ENCODE measurements around the gene LLGL2. TPM values are rescaled to one million over a fixed set of nuclear protein-coding genes. Genes with fewer than 3 reads are reported as not detected.

The LLGL2 gene
- total RNA-seq, 5 donors from 2014 or later (not counting 1 experiment from before 2014, with no cell fraction given), result 31.2 to 75.7 (median 53.4) TPM

DNA sequence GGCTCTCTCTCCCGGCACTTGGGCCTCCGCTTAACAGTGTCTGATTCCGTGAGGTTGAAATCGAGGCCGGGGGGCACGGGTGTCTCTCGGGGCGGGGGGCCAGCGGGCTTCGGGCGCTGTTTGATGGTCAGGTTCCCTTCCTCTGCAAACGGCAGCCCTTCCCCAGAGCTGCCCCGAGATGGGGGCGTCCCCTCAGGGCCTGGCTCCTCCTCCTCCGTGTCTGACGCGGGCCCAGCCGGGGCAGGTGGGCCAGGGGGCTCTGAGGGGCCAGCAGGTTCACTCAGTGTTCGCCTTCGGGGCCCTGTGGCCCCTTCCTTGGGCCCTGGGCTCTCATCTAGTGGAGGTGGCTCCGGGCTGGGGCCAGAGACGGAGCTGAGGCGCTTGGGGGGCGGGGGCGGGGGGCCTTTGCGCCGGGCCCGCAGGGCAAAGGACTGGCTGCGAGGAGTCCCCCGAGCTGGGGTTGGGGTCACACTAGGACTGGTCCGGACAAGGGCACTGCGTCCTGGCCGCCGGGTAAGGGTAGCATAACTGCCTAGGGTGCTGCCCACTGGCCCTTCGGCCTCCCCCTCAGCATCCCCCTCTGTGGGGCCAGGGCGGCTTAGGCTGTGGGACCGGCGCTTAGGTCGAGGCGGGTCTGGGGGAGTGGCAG lies 23.3 kb upstream of the LLGL2 start:
- H3K4me1 Mint-ChIP-seq, result peaks cover 2 to 8% (median 7%) of the 10 kb centered on the region in 3 donors
- H3K27ac ChIP-seq (ENCODE audit: low read length), result no peak overlapping the region
- H3K36me3 ChIP-seq (ENCODE audit: control insufficient read depth in 2 of 2, extremely low read depth in 1 of 2, insufficient read depth in 1 of 2, low read length in 1 of 2), result peaks cover 7 to 12% of the 10 kb centered on the region in 2 donors

DNA sequence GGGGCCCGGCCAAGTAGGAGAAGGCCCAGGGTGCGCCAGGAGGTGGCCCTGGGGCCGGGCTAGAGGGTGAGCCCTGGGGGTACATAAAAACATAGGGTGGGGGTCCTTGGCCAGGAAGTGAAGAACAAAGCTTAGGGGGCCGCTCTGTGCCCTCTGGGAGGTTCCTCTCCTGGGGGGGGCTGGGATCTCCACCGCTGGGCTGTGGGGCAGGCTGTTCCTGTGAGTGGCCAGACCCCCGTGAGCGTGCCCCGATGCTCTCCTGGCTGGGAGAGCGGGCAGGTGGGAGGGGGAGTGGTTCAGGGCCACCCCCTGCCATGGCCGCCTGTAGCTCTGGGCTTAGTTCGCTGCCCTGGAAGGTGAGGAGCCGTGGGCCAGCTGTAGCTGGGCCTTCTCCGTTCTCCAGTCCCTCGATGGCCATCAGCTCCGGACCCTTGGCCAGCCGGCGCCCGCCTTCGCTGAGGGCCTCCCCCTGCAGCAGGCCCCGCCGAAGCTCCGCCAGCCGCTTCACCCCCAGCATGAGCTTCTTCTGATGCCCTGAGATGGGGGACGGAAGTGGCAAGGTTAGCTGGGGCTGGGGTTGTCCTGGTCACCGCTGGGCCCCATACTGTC lies 22.7 kb upstream of the LLGL2 start:
- WGBS (ENCODE audit: insufficient coverage), result 96% methylated on average over 21 of the region's 25 CpGs
- ChIA-PET POLR2A (no interaction called here), CTCF (interaction anchor here in 1 of 2 donors (0.5 kb wide), 1 partner anchor 154 kb away, joined by 11 read pairs; no protein-coding TSS in a partner anchor)
- DNase-seq (no peak), ATAC-seq (replicated peaks in 1 of 4) (no peak)
- Histone ChIP-seq H3K36me3 (ENCODE audit: control insufficient read depth in 2 of 2, extremely low read depth in 1 of 2, insufficient read depth in 1 of 2, low read length in 1 of 2) (peaks cover 7 to 10% of the 10 kb centered on the region in 2 donors), H3K4me3 (ENCODE audit: control insufficient read depth in 1 of 2, extremely low read depth in 1 of 2, low read length in 1 of 2) (no peak overlapping the region), H3K27me3 (replicated peaks in 1 of 2; ENCODE audit: control insufficient read depth in 2 of 2, extremely low read depth in 1 of 2, insufficient read depth in 2 of 2, low read length in 1 of 2) (peaks cover 0 to 17% of the 10 kb centered on the region in 2 experiments), H3K9me3 (no peaks in the 10 kb centered on the region), H3K27ac (ENCODE audit: low read length) (no peak overlapping the region), H3K4me1 (ENCODE audit: control insufficient read depth in 1 of 2, extremely low read depth in 1 of 2, insufficient read depth in 2 of 2, low read length in 2 of 2) (peaks cover 2 to 24% of the 10 kb centered on the region in 2 experiments)
- no peak overlapping the region for H3K4me3 Mint-ChIP-seq
- H3K4me1 Mint-ChIP-seq, result peaks cover 0 to 4% (median 3%) of the 10 kb centered on the region in 3 donors
- no peak overlapping the region for H3K27ac Mint-ChIP-seq
- peaks cover 7% of the 10 kb centered on the region for H3K36me3 Mint-ChIP-seq
- no peaks in the 10 kb centered on the region for H3K9me3 Mint-ChIP-seq
- no peaks in the 10 kb centered on the region for H3K27me3 Mint-ChIP-seq

More for the DNA sequence above, 23.3 kb upstream of the LLGL2 start:
- peaks cover 0 to 11% of the 10 kb centered on the region in 2 experiments for H3K27me3 ChIP-seq (replicated peaks in 1 of 2; ENCODE audit: control insufficient read depth in 2 of 2, extremely low read depth in 1 of 2, insufficient read depth in 2 of 2, low read length in 1 of 2)
- H3K4me1 ChIP-seq (ENCODE audit: control insufficient read depth in 1 of 2, extremely low read depth in 1 of 2, insufficient read depth in 2 of 2, low read length in 2 of 2), result peaks cover 2 to 26% of the 10 kb centered on the region in 2 experiments
- no peak overlapping the region for H3K4me3 ChIP-seq (ENCODE audit: control insufficient read depth in 1 of 2, extremely low read depth in 1 of 2, low read length in 1 of 2)
- H3K27me3 Mint-ChIP-seq, result no peaks in the 10 kb centered on the region
- H3K27ac Mint-ChIP-seq, result no peak overlapping the region
- POLR2A ChIA-PET, result no interaction called here
- DNase-seq (no peak), ATAC-seq (replicated peaks in 1 of 4) (no peak)
- H3K9me3 ChIP-seq, result no peaks in the 10 kb centered on the region
- WGBS (ENCODE audit: insufficient coverage), result 93% methylated on average over 28 of the region's 40 CpGs
- CTCF ChIA-PET, result interaction anchor here in 1 of 2 donors (0.5 kb wide), 1 partner anchor 155 kb away, joined by 11 read pairs; no protein-coding TSS in a partner anchor
- H3K9me3 Mint-ChIP-seq, result no peaks in the 10 kb centered on the region
- peaks cover 10% of the 10 kb centered on the region for H3K36me3 Mint-ChIP-seq
- H3K4me3 Mint-ChIP-seq, result no peak overlapping the region

DNA sequence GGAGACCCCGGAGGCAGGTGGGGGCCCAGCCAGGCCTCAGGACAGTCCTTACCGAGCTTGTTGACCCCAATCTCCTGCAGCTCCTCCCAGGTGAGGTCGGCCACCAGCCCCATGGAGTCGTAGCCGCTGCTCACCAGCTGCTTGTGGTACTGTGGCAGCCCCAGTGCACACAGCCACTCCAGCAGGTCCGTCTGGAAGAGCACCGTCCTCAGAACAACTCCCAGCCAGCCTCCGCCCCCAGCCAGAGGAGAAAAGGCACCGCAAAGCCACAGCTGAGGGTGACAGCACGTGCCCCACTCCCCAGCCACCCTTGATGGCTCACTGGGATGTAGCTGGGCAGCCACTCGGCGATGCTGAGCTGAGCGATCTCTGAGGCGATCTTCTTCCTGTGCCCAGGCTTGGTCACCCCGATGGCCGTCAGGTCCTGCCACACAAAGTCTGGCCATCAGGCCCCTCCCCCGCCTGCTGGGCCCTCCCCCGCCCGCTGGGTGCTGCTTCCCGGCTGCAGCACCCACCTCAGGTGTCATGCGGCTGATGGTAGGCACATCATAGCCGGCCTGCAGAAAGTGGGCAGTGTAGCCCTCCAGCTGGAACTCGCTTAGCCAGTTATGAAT lies 22.1 kb upstream of the LLGL2 start:
- CTCF ChIA-PET, result no interaction called here
- Histone ChIP-seq H3K9me3 (no peaks in the 10 kb centered on the region), H3K4me1 (ENCODE audit: control insufficient read depth in 1 of 2, extremely low read depth in 1 of 2, insufficient read depth in 2 of 2, low read length in 2 of 2) (peaks cover 0 to 18% of the 10 kb centered on the region in 2 experiments), H3K36me3 (ENCODE audit: control insufficient read depth in 2 of 2, extremely low read depth in 1 of 2, insufficient read depth in 1 of 2, low read length in 1 of 2) (peaks cover 5 to 7% of the 10 kb centered on the region in 2 donors), H3K27ac (ENCODE audit: low read length) (no peak overlapping the region), H3K4me3 (ENCODE audit: control insufficient read depth in 1 of 2, extremely low read depth in 1 of 2, low read length in 1 of 2) (no peak overlapping the region), H3K27me3 (replicated peaks in 1 of 2; ENCODE audit: control insufficient read depth in 2 of 2, extremely low read depth in 1 of 2, insufficient read depth in 2 of 2, low read length in 1 of 2) (peaks cover 0 to 18% of the 10 kb centered on the region in 2 experiments)
- no peak overlapping the region for H3K4me3 Mint-ChIP-seq
- no peak for DNase-seq
- POLR2A ChIA-PET, result no interaction called here
- 84% methylated on average over 19 of the region's 23 CpGs for WGBS (ENCODE audit: insufficient coverage)
- no peaks in the 10 kb centered on the region for H3K4me1 Mint-ChIP-seq
- no peaks in the 10 kb centered on the region for H3K9me3 Mint-ChIP-seq
- peaks cover 7% of the 10 kb centered on the region for H3K36me3 Mint-ChIP-seq
- ATAC-seq (replicated peaks in 1 of 4), result no peak
- H3K27me3 Mint-ChIP-seq, result no peaks in the 10 kb centered on the region
- H3K27ac Mint-ChIP-seq, result no peak overlapping the region

DNA sequence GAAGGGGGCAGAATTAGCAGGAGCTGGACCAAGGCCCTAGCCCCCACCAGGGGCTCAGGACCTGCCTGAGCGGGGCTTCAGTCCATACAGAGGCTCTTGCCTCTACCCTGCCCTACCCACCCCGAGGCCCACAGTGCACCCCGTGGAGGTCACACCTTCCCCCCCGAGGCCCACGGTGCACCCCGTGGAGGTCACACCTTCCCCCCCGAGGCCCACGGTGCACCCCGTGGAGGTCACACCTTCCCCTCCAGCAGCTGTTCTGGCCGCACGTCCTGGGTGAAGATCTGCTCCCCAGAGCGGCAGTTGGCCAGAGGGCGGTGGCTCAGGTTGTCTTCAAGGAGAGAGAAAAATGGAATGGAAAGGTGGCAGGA lies 21.5 kb upstream of the LLGL2 start:
- Mint-ChIP-seq H3K27me3 (no peaks in the 10 kb centered on the region), H3K27ac (no peak overlapping the region), H3K36me3 (peaks cover 3% of the 10 kb centered on the region), H3K4me1 (no peaks in the 10 kb centered on the region), H3K9me3 (no peaks in the 10 kb centered on the region), H3K4me3 (no peak overlapping the region)
- Histone ChIP-seq H3K27me3 (replicated peaks in 1 of 2; ENCODE audit: control insufficient read depth in 2 of 2, extremely low read depth in 1 of 2, insufficient read depth in 2 of 2, low read length in 1 of 2) (peaks cover 0 to 18% of the 10 kb centered on the region in 2 experiments), H3K36me3 (ENCODE audit: control insufficient read depth in 2 of 2, extremely low read depth in 1 of 2, insufficient read depth in 1 of 2, low read length in 1 of 2) (peaks cover 3 to 7% of the 10 kb centered on the region in 2 donors), H3K9me3 (no peaks in the 10 kb centered on the region), H3K27ac (ENCODE audit: low read length) (no peak overlapping the region), H3K4me1 (ENCODE audit: control insufficient read depth in 1 of 2, extremely low read depth in 1 of 2, insufficient read depth in 2 of 2, low read length in 2 of 2) (peaks cover 0 to 16% of the 10 kb centered on the region in 2 experiments), H3K4me3 (ENCODE audit: control insufficient read depth in 1 of 2, extremely low read depth in 1 of 2, low read length in 1 of 2) (no peak overlapping the region)
- CTCF ChIA-PET, result interaction anchor here in 1 of 2 donors (0.5 kb wide), 1 partner anchor 128 kb away, joined by 4 read pairs; no protein-coding TSS in a partner anchor
- peak in 1 of 4 experiments; percentile 23 for ATAC-seq (replicated peaks in 1 of 4)
- POLR2A ChIA-PET, result no interaction called here
- DNase-seq, result peak in 4 of 35 experiments; percentile 14 to 28 (median 19)
- WGBS (ENCODE audit: insufficient coverage), result 59% methylated on average over 4 of the region's 13 CpGs

DNA sequence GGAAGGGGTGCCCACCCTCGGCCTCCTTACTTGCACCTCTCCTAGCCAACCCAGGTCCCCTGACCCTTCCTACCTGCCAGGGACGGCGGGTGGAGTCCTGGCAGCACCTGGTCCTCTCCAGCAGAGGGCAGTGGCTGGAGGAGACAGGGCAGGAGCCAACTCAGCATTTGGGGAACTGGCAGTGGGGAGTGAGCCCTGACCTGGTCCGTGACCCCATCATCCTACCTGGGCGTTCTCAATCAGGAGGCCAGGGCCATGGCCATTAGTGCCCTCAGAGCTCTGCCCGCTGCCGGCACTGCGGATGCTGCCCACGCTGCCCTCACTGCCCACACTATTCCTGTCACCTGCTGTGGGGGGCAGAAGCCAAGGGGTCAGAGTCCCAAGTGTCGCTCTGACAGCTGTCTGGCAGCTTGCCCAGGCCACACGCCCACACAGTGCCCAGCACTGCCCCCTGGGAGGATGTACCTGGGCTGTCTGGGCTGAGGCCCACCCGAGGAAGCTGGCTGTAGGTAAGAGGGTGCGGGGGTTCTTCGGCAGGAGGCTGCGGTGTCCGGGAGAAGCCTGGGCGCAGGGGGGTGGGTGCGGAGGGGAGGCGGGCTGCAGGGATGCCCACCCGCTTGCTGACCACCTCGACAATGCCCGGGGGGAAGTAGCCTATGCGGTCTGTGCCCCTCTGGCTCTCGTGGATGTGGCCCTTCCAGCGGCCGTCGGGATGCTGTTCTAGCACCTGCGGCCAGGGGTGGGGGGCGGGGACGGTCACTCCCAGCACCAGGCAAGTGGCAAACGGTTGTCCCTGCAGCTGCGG lies 20.9 kb upstream of the LLGL2 start:
- no peak overlapping the region for H3K4me3 ChIP-seq (ENCODE audit: control insufficient read depth in 1 of 2, extremely low read depth in 1 of 2, low read length in 1 of 2)
- no peak overlapping the region for H3K27ac ChIP-seq (ENCODE audit: low read length)
- WGBS (ENCODE audit: insufficient coverage), result 83% methylated on average over 26 of the region's 32 CpGs
- Mint-ChIP-seq H3K9me3 (no peaks in the 10 kb centered on the region), H3K36me3 (no peaks in the 10 kb centered on the region), H3K27me3 (no peaks in the 10 kb centered on the region), H3K27ac (no peak overlapping the region), H3K4me3 (no peak overlapping the region), H3K4me1 (no peaks in the 10 kb centered on the region)
- H3K9me3 ChIP-seq, result no peaks in the 10 kb centered on the region
- peak in 16 of 35 experiments; percentile 13 to 61 (median 32) for DNase-seq
- peaks cover 0 to 16% of the 10 kb centered on the region in 2 experiments for H3K4me1 ChIP-seq (ENCODE audit: control insufficient read depth in 1 of 2, extremely low read depth in 1 of 2, insufficient read depth in 2 of 2, low read length in 2 of 2)
- ChIA-PET CTCF (interaction anchor here in 1 of 2 donors (0.5 kb wide), 2 partner anchors 128 to 243 kb away, joined by 3 to 4 read pairs; no protein-coding TSS in a partner anchor), POLR2A (no interaction called here)
- H3K27me3 ChIP-seq (replicated peaks in 1 of 2; ENCODE audit: control insufficient read depth in 2 of 2, extremely low read depth in 1 of 2, insufficient read depth in 2 of 2, low read length in 1 of 2), result peaks cover 0 to 18% of the 10 kb centered on the region in 2 experiments
- peaks cover 0 to 4% of the 10 kb centered on the region in 2 donors for H3K36me3 ChIP-seq (ENCODE audit: control insufficient read depth in 2 of 2, extremely low read depth in 1 of 2, insufficient read depth in 1 of 2, low read length in 1 of 2)
- peak; percentile 46 to 74 (median 70) for ATAC-seq (replicated peaks in 1 of 4)

DNA sequence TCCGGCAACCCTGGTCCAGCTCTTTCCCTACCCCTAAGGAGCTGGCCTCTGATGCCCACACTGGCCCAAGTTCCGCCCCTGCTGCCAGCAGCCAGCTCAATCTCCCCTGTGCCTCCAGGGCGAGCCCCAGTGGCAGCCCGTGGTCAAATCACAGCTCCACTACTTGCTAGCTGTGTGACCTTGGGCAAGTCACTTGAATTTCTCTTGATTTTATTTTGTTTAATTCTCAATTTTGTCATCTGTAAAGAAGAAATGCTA lies 20.4 kb upstream of the LLGL2 start:
- Mint-ChIP-seq H3K4me3 (no peak overlapping the region), H3K36me3 (no peaks in the 10 kb centered on the region), H3K27ac (no peak overlapping the region), H3K27me3 (no peaks in the 10 kb centered on the region), H3K9me3 (no peaks in the 10 kb centered on the region), H3K4me1 (no peaks in the 10 kb centered on the region)
- ChIA-PET POLR2A (no interaction called here), CTCF (interaction anchor here in 1 of 2 donors (0.5 kb wide), 1 partner anchor 243 kb away, joined by 3 read pairs; no protein-coding TSS in a partner anchor)
- no peaks in the 10 kb centered on the region for H3K36me3 ChIP-seq (ENCODE audit: control insufficient read depth in 2 of 2, extremely low read depth in 1 of 2, insufficient read depth in 1 of 2, low read length in 1 of 2)
- 100% methylated on average over 1 of the region's 4 CpGs for WGBS (ENCODE audit: insufficient coverage)
- no peak for ATAC-seq (replicated peaks in 1 of 4)
- H3K9me3 ChIP-seq, result no peaks in the 10 kb centered on the region
- no peak for DNase-seq
- peaks cover 0 to 16% of the 10 kb centered on the region in 2 experiments for H3K4me1 ChIP-seq (ENCODE audit: control insufficient read depth in 1 of 2, extremely low read depth in 1 of 2, insufficient read depth in 2 of 2, low read length in 2 of 2)
- H3K27me3 ChIP-seq (replicated peaks in 1 of 2; ENCODE audit: control insufficient read depth in 2 of 2, extremely low read depth in 1 of 2, insufficient read depth in 2 of 2, low read length in 1 of 2), result peaks cover 0 to 18% of the 10 kb centered on the region in 2 experiments
- H3K27ac ChIP-seq (ENCODE audit: low read length), result no peak overlapping the region
- no peak overlapping the region for H3K4me3 ChIP-seq (ENCODE audit: control insufficient read depth in 1 of 2, extremely low read depth in 1 of 2, low read length in 1 of 2)

Measured in T-cell (primary cell).